Neural progenitor cell (in vitro differentiated cells): ENCODE results near the gene LRBA. TPM values are rescaled to one million over a fixed set of nuclear protein-coding genes. Genes with fewer than 3 reads are reported as not detected.

Source experiments
- DNase-seq: peaks from one replicate; pipeline ENCODE4 v3.0.0-alpha.2; 2016; ENCODE audit warnings: low spot score
- H2AFZ ChIP-seq: fragments of 200-600 bp; sonication (generic); replicated peaks from 2 replicates; pipeline ENCODE4 v1.6.1; 2016; ENCODE audit warnings: antibody characterized with exemption
- H3F3A ChIP-seq: fragments of 200-600 bp; sonication (generic); 2 replicates; pipeline ENCODE4 v1.6.1; 2016; ENCODE audit warnings: antibody characterized with exemption, low read depth
- H3K27ac ChIP-seq: fragments of 200-600 bp; sonication (generic); 2 replicates; pipeline ENCODE4 v1.5.1; 2016; ENCODE audit warnings: mild to moderate bottlenecking
- H3K27me3 ChIP-seq: fragments of 200-600 bp; sonication (generic); 2 replicates; pipeline ENCODE4 v1.6.1; 2016; ENCODE audit warnings: mild to moderate bottlenecking, moderate library complexity
- H3K36me3 ChIP-seq: fragments of 200-600 bp; sonication (generic); 2 replicates; pipeline ENCODE4 v1.5.1; 2016
- H3K4me1 ChIP-seq: fragments of 200-600 bp; sonication (generic); 2 replicates; pipeline ENCODE4 v1.6.1; 2016; ENCODE audit warnings: mixed run types
- H3K4me2 ChIP-seq: fragments of 200-600 bp; sonication (generic); 2 replicates; pipeline ENCODE4 v1.6.1; 2016
- H3K4me3 ChIP-seq: fragments of 200-600 bp; sonication (generic); 2 replicates; pipeline ENCODE4 v1.5.1; 2016
- H3K79me2 ChIP-seq: fragments of 200-600 bp; sonication (generic); 2 replicates; pipeline ENCODE4 v1.6.1; 2016; ENCODE audit warnings: low read depth
- H3K9ac ChIP-seq: fragments of 200-600 bp; sonication (generic); 2 replicates; pipeline ENCODE4 v1.6.1; 2016
- H3K9me3 ChIP-seq: fragments of 200-600 bp; sonication (generic); 2 replicates; pipeline ENCODE4 v1.5.1; 2016; ENCODE audit warnings: low read depth
- H4K20me1 ChIP-seq: fragments of 200-600 bp; sonication (generic); 2 replicates; pipeline ENCODE4 v1.6.1; 2016; ENCODE audit warnings: low read depth
- H3K27ac Mint-ChIP-seq: 3 replicates; pipeline ENCODE4 v1.8.0; 2021; ENCODE audit warnings: mixed read lengths
- H3K27me3 Mint-ChIP-seq: 2 replicates; pipeline ENCODE4 v1.8.0; 2022; ENCODE audit warnings: low read depth, mild to moderate bottlenecking, inconsistent platforms, moderate library complexity, mixed read lengths; ENCODE audit not compliant: insufficient read depth
- H3K36me3 Mint-ChIP-seq: 3 replicates; pipeline ENCODE4 v1.8.0; 2021; ENCODE audit warnings: mixed read lengths
- H3K4me1 Mint-ChIP-seq: 3 replicates; pipeline ENCODE4 v1.8.0; 2021; ENCODE audit warnings: mixed read lengths
- H3K4me3 Mint-ChIP-seq: 3 replicates; pipeline ENCODE4 v1.8.0; 2021; ENCODE audit warnings: mild to moderate bottlenecking, moderate library complexity, mixed read lengths
- H3K9me3 Mint-ChIP-seq: 3 replicates; pipeline ENCODE4 v1.8.0; 2020; ENCODE audit warnings: mixed read lengths
- EZH2 ChIP-seq: fragments of 200-600 bp; sonication (generic); IDR thresholded peaks from 2 replicates; pipeline ENCODE4 v1.6.1; 2017; ENCODE audit warnings: antibody characterized with exemption, mild to moderate bottlenecking, moderate library complexity
- EZH2phosphoT487 ChIP-seq: fragments of 200-600 bp; sonication (generic); IDR thresholded peaks from 2 replicates; pipeline ENCODE4 v1.6.1; 2017; ENCODE audit warnings: antibody characterized with exemption
- total RNA-seq: library from RNA; depleted of rRNA; stranded (reverse); fragments of >200 nt; gene quantifications from 2 replicates; pipeline ENCODE4 v1.2.3, GENCODE V29; 2015; ENCODE audit warnings: low replicate concordance
- TF ChIP-seq, protein P1 (sequence below): fragments of 200-600 bp; sonication (generic); IDR thresholded peaks from 2 replicates; pipeline ENCODE4 v1.5.1; 2017; ENCODE audit warnings: antibody characterized with exemption, mild to moderate bottlenecking

LRBA gene
- total RNA-seq, 1 donor from 2014 or later = 111 TPM

DNA sequence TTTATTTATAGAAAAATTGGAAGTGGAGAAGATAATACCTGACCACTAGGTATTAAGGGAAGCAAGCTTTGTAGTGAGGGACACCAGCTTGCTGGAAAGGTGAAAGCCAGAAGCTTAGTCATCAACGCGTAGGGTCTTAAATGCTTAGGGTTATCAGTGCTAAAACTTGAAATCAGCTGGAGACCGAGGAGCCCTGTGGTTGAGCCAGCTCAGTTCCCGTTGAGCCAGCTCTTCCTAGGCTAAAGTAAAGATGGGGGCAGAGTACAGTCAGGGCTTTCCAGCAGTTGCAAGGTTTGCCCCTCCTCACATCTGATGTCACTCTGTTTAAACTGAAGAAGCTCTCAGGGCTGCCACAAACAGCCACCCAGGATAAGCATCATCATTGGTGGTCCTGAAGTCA, 696.1 kb downstream of the LRBA start:
- Mint-ChIP-seq H3K4me1 (peaks cover 12% of the 10 kb centered on the region), H3K9me3 (no peaks in the 10 kb centered on the region), H3K36me3 (peaks cover 3% of the 10 kb centered on the region), H3K27ac (no peak overlapping the region), H3K27me3 (no peaks in the 10 kb centered on the region), H3K4me3 (no peak overlapping the region)
- no peaks in the 10 kb centered on the region for H4K20me1 ChIP-seq
- no peak overlapping the region for H3K27ac ChIP-seq
- no peak overlapping the region for H3K4me3 ChIP-seq
- no peak overlapping the region for H3K4me2 ChIP-seq
- H3K4me1 ChIP-seq = peaks cover 27% of the 10 kb centered on the region
- H3K9me3 ChIP-seq = no peaks in the 10 kb centered on the region
- peaks cover 5% of the 10 kb centered on the region for H3F3A ChIP-seq
- H2AFZ ChIP-seq = no peak overlapping the region
- H3K9ac ChIP-seq = no peak overlapping the region
- no peak for DNase-seq
- H3K79me2 ChIP-seq = no peaks in the 10 kb centered on the region
- H3K36me3 ChIP-seq = no peaks in the 10 kb centered on the region
- no peaks in the 10 kb centered on the region for H3K27me3 ChIP-seq
- TF ChIP-seq EZH2 = no peak
- no peak for TF ChIP-seq EZH2phosphoT487
- TF ChIP-seq, protein P1, sequence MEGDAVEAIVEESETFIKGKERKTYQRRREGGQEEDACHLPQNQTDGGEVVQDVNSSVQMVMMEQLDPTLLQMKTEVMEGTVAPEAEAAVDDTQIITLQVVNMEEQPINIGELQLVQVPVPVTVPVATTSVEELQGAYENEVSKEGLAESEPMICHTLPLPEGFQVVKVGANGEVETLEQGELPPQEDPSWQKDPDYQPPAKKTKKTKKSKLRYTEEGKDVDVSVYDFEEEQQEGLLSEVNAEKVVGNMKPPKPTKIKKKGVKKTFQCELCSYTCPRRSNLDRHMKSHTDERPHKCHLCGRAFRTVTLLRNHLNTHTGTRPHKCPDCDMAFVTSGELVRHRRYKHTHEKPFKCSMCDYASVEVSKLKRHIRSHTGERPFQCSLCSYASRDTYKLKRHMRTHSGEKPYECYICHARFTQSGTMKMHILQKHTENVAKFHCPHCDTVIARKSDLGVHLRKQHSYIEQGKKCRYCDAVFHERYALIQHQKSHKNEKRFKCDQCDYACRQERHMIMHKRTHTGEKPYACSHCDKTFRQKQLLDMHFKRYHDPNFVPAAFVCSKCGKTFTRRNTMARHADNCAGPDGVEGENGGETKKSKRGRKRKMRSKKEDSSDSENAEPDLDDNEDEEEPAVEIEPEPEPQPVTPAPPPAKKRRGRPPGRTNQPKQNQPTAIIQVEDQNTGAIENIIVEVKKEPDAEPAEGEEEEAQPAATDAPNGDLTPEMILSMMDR = no peak

DNA sequence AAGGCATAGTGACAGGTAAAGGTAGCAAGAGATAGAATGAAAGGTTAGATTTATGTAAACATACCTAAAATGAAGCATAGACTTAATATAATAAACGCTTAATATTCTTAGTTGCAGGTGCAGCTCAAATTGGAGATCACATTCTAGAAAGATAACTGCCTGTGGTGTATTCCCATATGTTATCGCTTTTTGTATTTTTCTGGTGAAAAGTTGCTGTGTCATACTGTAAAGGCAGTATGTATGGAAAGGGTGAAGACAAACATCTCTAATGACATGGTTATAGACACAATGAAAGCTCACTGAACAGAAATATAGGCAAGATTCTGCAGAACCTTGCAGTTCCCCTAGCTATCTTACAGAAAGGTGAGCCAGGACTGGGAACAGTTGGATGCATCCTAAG, 696.6 kb downstream of the LRBA start:
- H3K4me3 ChIP-seq = no peak overlapping the region
- no peaks in the 10 kb centered on the region for H3K9me3 ChIP-seq
- no peak overlapping the region for H3K27ac Mint-ChIP-seq
- H2AFZ ChIP-seq = no peak overlapping the region
- no peaks in the 10 kb centered on the region for H3K27me3 ChIP-seq
- no peaks in the 10 kb centered on the region for H3K36me3 ChIP-seq
- H3K4me2 ChIP-seq = no peak overlapping the region
- H3F3A ChIP-seq = peaks cover under 1% of the 10 kb centered on the region
- H3K4me1 Mint-ChIP-seq = peaks cover 11% of the 10 kb centered on the region
- H4K20me1 ChIP-seq = no peaks in the 10 kb centered on the region
- H3K36me3 Mint-ChIP-seq = peaks cover 3% of the 10 kb centered on the region
- H3K27ac ChIP-seq = no peak overlapping the region
- no peaks in the 10 kb centered on the region for H3K79me2 ChIP-seq
- H3K9me3 Mint-ChIP-seq = no peaks in the 10 kb centered on the region
- no peak overlapping the region for H3K9ac ChIP-seq
- no peak for TF ChIP-seq EZH2
- TF ChIP-seq, protein P1 = no peak
- TF ChIP-seq EZH2phosphoT487 = no peak
- H3K4me1 ChIP-seq = peaks cover 23% of the 10 kb centered on the region
- no peaks in the 10 kb centered on the region for H3K27me3 Mint-ChIP-seq
- H3K4me3 Mint-ChIP-seq = no peak overlapping the region
- DNase-seq = no peak

DNA sequence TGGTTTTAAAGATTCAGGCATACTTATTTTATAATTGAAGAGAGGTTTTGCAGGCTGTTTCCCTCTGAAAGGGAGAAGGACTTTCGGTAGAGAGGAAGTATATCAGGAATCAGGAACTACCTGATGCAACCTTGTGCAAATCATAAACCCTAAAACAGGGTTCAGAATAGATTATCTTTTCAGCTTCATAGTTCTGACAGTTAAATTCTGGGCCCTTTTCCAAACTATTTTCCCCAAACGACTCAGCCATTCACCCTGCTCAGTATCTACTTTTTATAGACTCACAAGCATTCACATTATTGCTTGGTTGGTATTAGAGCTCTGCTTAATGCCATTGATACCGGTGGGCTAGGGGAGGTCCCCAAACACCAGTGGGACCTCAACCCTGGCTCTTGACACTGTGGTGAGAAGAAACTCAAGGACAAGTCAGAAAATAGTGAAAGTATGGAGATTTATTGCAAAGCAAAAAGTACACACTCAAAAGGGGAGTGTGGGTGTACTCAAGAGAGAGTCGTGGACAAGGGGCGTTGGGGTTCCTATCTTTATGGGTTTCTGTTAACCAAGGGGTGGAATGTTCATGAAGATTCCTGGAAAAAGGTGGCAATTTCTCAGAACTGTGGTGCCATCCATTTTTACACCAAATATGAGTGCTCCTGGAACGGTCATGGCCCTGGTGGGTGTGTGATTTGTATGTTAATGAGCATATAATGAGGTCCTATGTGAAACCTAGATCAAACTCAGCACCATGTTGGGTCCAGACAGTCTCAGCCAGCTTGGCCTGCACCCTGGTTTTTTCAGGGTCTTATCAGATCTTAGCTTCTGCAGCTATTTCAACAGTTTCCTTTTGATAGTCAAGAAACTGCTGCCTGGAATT, 698.5 kb downstream of the LRBA start:
- Histone ChIP-seq H3K4me2 (no peak overlapping the region), H3K4me1 (peaks cover 14% of the 10 kb centered on the region), H3K9ac (no peak overlapping the region), H3K79me2 (no peaks in the 10 kb centered on the region), H4K20me1 (no peaks in the 10 kb centered on the region), H3F3A (no peaks in the 10 kb centered on the region), H3K9me3 (no peaks in the 10 kb centered on the region), H3K27me3 (no peaks in the 10 kb centered on the region), H3K36me3 (no peaks in the 10 kb centered on the region), H3K27ac (no peak overlapping the region), H3K4me3 (no peak overlapping the region), H2AFZ (no peak overlapping the region)
- TF ChIP-seq, protein P1 = no peak
- TF ChIP-seq EZH2phosphoT487 (no peak), EZH2 (no peak)
- Mint-ChIP-seq H3K36me3 (peaks cover 3% of the 10 kb centered on the region), H3K4me3 (no peak overlapping the region), H3K4me1 (peaks cover 6% of the 10 kb centered on the region), H3K9me3 (no peaks in the 10 kb centered on the region), H3K27ac (no peak overlapping the region), H3K27me3 (no peaks in the 10 kb centered on the region)
- no peak for DNase-seq
